ENCODE data around the gene LENG8. TPM values are rescaled to one million over a fixed set of nuclear protein-coding genes. Genes with fewer than 3 reads are reported as not detected.

Gene LENG8
- total and polyA plus RNA-seq, 8 donors = 37.4 to 464 (median 121) TPM

DNA sequence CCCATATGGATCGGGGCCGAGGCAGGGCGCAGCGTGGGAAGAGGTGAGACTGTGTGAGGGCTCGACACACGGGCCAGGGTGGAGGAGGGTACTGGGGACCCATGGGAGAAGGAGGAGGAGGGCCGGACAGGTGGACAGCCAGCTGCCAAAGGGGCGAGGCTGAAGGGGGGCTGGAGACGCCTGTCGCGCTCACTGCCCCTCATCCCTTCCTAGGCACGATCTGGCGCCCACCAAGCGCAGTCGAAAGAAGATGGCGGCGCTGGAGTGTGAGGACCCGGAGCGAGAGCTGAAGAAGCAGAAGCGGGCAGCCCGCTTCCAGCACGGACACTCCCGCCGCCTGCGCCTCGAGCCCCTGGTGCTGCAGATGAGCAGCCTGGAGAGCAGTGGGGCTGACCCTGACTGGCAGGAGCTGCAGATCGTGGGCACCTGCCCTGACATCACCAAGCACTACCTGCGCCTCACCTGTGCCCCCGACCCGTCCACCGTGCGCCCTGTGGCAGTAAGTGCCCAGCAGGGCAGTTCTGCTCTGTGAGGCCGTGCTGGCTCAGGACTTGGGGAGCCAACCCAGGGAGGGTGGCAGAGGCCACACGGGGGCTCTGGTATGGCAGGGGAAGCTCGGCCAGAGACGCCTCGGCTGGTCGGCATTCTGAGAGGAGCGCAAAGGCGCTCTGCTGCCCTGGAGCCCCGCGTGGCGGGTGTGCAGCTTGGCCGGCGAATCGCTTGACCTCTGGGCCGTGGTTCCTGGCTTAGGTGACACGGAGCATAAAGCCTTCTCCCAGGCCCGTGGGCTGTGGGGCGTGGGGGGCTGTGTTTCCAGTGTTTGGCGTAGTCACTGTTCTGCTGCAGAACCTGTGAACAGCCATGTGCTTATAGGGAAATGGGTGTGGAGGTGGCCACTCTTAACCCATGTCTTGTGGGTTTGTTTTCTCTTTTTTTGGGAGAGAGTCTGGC lies 7.7 kb downstream of the LENG8 start:
- TF ChIP-seq POLR2A (IDR thresholded peaks at IDR 0.05) (no peak), POLR2AphosphoS5 (IDR thresholded peaks at IDR 0.05) (no peak), EP300 (IDR thresholded peaks at IDR 0.05) (no peak)
- TF ChIP-seq, protein P1, sequence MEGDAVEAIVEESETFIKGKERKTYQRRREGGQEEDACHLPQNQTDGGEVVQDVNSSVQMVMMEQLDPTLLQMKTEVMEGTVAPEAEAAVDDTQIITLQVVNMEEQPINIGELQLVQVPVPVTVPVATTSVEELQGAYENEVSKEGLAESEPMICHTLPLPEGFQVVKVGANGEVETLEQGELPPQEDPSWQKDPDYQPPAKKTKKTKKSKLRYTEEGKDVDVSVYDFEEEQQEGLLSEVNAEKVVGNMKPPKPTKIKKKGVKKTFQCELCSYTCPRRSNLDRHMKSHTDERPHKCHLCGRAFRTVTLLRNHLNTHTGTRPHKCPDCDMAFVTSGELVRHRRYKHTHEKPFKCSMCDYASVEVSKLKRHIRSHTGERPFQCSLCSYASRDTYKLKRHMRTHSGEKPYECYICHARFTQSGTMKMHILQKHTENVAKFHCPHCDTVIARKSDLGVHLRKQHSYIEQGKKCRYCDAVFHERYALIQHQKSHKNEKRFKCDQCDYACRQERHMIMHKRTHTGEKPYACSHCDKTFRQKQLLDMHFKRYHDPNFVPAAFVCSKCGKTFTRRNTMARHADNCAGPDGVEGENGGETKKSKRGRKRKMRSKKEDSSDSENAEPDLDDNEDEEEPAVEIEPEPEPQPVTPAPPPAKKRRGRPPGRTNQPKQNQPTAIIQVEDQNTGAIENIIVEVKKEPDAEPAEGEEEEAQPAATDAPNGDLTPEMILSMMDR (IDR thresholded peaks at IDR 0.05) = no peak
- intact Hi-C loops (cut with DNase I; ENCODE audit: low total_unique reads) = no loop called here
- Histone ChIP-seq H3K27me3 (no peaks in the 10 kb centered on the region), H3K27ac (no peak overlapping the region), H3K36me3 (peaks cover 91 to 100% (median 100%) of the 10 kb centered on the region in 4 donors), H3K4me3 (no peak overlapping the region), H3K9me3 (no peaks in the 10 kb centered on the region), H3K4me1 (peaks cover 26 to 61% (median 46%) of the 10 kb centered on the region in 4 donors)
- 90 to 93% (median 91%) methylated on average over 45 to 51 of the region's 51 CpGs for WGBS, 5 donors
- no peak for DNase-seq

DNA sequence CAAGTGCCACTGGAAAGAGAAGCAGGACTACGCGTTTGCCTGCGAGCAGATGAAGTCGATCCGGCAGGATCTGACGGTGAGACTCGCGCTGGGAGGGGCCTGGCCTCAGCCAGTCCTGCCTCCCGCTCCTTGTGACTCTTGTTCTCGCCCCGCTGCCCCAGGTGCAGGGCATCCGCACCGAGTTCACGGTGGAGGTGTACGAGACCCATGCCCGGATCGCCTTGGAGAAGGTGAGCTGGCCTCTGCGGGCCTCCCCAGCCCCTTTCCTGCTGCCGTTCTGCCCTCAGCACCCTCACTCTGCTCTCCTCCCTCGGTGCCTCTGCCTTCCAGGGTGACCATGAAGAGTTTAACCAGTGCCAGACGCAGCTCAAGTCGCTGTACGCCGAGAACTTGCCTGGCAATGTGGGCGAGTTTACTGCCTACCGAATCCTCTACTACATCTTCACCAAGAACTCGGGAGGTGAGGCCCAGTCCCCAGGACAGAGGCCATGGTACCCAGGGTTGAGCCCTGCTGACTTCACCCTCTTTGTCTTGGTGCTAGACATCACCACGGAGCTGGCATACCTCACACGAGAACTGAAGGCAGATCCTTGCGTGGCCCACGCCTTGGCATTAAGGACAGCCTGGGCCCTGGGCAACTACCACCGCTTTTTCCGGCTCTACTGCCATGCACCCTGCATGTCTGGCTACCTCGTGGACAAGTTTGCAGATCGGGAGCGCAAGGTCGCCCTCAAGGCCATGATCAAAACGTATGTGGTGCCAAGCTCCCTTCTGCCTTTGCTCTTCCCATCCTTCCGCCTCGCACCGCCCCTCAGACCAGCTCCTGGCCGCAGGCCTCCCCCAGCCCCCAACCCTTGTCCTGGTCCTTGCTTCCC lies 9.0 kb downstream of the LENG8 start:
- peaks cover 80 to 94% (median 92%) of the 10 kb centered on the region in 4 donors for H3K36me3 ChIP-seq
- intact Hi-C loops (cut with DNase I; ENCODE audit: low total_unique reads) = no loop called here
- no peak for DNase-seq

DNA sequence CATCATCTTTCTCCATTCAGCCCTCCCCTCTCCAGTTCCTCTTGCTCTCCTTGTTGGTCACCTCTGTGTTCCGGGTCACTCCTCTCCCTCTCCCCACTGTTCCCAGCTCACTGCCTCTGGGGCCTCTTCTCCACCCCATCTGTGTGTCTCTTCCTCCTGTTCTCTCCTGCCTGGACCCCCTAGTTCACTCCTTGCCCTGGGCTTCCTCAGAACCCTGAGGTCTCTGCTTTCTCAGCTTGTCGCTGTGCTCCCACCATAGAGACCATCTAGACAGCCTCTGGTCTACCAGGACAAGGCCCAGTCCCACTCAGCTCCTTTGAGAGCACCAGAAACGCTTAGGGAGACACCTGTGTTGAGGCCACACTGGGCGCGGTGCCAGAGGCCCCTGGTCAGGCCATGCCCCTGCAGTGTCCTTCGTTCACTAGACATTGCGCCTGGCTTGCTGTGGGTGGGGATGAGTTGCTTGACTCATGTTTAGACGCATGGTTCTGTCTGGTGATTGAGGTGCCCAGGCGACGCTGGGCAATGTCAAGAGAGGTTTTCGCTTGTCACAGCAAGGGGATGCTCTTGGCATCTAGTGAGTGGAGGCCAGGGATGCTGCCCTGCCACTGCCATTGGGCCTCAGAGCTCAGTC lies 9.8 kb downstream of the LENG8 start:
- intact Hi-C loops (cut with DNase I; ENCODE audit: low total_unique reads) = no loop called here

More for the DNA sequence above, 9.0 kb downstream of the LENG8 start:
- no peak for TF ChIP-seq EP300 (IDR thresholded peaks at IDR 0.05)
- no peak for TF ChIP-seq POLR2A (IDR thresholded peaks at IDR 0.05)
- no peak for TF ChIP-seq POLR2AphosphoS5 (IDR thresholded peaks at IDR 0.05)
- TF ChIP-seq, protein P1 (IDR thresholded peaks at IDR 0.05) = no peak
- H3K9me3 ChIP-seq = no peaks in the 10 kb centered on the region
- H3K4me1 ChIP-seq = peaks cover 26 to 59% (median 46%) of the 10 kb centered on the region in 4 donors
- no peaks in the 10 kb centered on the region for H3K27me3 ChIP-seq
- no peak overlapping the region for H3K4me3 ChIP-seq
- H3K27ac ChIP-seq = no peak overlapping the region
- WGBS, 5 donors = 89 to 93% (median 90%) methylated on average over 40 to 42 of the region's 42 CpGs

More for the DNA sequence above, 9.8 kb downstream of the LENG8 start:
- Histone ChIP-seq H3K9me3 (no peaks in the 10 kb centered on the region), H3K4me1 (peaks cover 27 to 51% (median 45%) of the 10 kb centered on the region in 4 donors), H3K4me3 (no peak overlapping the region), H3K27ac (peak overlapping the region in 2 of 5 donors; percentile 98 to 99), H3K36me3 (peaks cover 73 to 86% (median 85%) of the 10 kb centered on the region in 4 donors), H3K27me3 (no peaks in the 10 kb centered on the region)
- WGBS, 5 donors = 81 to 89% (median 84%) methylated on average over 2 to 11 of the region's 11 CpGs
- no peak for DNase-seq
- TF ChIP-seq POLR2A (IDR thresholded peaks at IDR 0.05) (no peak), EP300 (IDR thresholded peaks at IDR 0.05) (no peak), POLR2AphosphoS5 (IDR thresholded peaks at IDR 0.05) (no peak)
- TF ChIP-seq, protein P1 (IDR thresholded peaks at IDR 0.05) = no peak

Data from stomach (tissue), 9 donors.